Activated CD8-positive, alpha-beta T cell treated with anti-CD3 and anti-CD28 coated beads, Interleukin-2, amount 10 ng/mL, durations not matched to agents 7 days and 5 days (primary cell): ENCODE results near the gene ALK. TPM values are rescaled to one million over a fixed set of nuclear protein-coding genes. Genes with fewer than 3 reads are reported as not detected.

Source experiments
- ATAC-seq: fragments of 150-1000 bp; cut with Tn5 transposase; one replicate; pipeline ENCODE4 v1.10.0; 2021; ENCODE audit warnings: moderate library complexity
- CTCF ChIA-PET: fragments of 350-600 bp; sonication (Branson Sonifier 250); formaldehyde crosslinking; loops from one replicate; lab custom pipeline; 2021; ENCODE audit warnings: antibody characterized with exemption; lab: Charles Lee
- POLR2A ChIA-PET: fragments of 350-600 bp; sonication (Branson Sonifier 250); formaldehyde crosslinking; loops from one replicate; lab custom pipeline; 2021; ENCODE audit warnings: antibody characterized with exemption; lab: Charles Lee
- DNase-seq: peaks from one replicate; pipeline ENCODE4 v3.0.0-alpha.2; 2020
- H3K27ac Mint-ChIP-seq: one replicate; pipeline ENCODE4 v1.8.0; 2021; ENCODE audit warnings: mild to moderate bottlenecking, mixed read lengths
- H3K27me3 Mint-ChIP-seq: one replicate; pipeline ENCODE4 v1.8.0; 2021; ENCODE audit warnings: low read depth, mixed read lengths
- H3K36me3 Mint-ChIP-seq: one replicate; pipeline ENCODE4 v1.8.0; 2021; ENCODE audit warnings: low read depth, mixed read lengths
- H3K4me1 Mint-ChIP-seq: one replicate; pipeline ENCODE4 v1.8.0; 2021; ENCODE audit warnings: low read depth, mixed read lengths
- H3K4me3 Mint-ChIP-seq: one replicate; pipeline ENCODE4 v1.8.0; 2021; ENCODE audit warnings: mild to moderate bottlenecking, mixed read lengths
- H3K9me3 Mint-ChIP-seq: one replicate; pipeline ENCODE4 v1.8.0; 2022; ENCODE audit warnings: mixed read lengths; ENCODE audit not compliant: insufficient read depth
- total RNA-seq, 2 experiments: library from RNA; stranded (reverse); gene quantifications; one replicate each; pipeline ENCODE4 v1.2.3, GENCODE V29; 2021

Gene ALK
- total RNA-seq, 2 experiments from 2014 or later: not detected

DNA sequence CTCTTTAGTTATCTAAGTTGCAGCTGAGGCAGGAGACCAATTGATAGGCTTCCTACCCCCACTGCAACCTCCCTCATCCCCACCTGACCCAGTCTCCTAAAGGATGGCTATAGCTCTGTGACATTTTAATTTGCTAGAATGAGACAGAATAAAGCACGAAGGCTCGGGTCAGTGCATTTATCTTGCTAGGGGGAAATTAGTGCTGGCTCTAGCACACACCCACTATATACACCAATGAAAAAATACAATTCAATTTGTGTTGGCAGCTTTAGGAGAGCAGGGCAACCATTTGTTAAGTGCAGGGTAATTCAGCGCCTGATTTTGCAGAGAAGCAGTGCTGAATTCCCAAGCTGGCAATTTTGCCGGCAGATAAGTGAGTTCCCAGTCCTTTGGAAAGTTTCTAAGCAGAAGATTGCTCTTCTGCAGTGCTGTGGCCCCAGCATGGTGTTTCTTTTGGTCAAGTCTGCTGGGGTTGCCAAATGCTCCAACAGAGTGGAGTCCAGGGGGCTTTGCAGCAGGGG lies 346.0 kb downstream of the ALK start:
- Mint-ChIP-seq H3K27me3 (no peaks in the 10 kb centered on the region), H3K36me3 (no peaks in the 10 kb centered on the region), H3K4me1 (no peaks in the 10 kb centered on the region), H3K4me3 (no peak overlapping the region), H3K27ac (no peak overlapping the region), H3K9me3 (no peaks in the 10 kb centered on the region)
- ChIA-PET POLR2A (no interaction called here), CTCF (no interaction called here)
- no peak for ATAC-seq
- no peak for DNase-seq

DNA sequence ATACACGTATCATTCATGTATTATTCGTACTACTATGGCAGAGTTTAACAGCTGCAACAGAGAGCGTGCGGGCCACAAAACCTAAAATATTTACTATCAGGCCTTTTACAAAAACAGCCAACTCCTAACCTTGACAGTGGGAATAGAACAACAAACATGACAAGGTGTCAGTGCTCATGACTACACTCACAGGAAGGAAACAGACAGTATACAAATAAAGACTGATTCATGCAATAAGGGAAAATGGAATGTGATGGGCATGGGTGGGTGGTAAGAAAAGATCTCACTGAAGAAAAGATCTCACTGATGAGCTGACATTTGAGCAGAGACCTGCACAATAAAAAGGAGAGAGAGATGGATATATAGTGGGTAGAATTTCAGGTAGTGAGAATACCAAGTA lies 347.8 kb downstream of the ALK start:
- Mint-ChIP-seq H3K9me3 (no peaks in the 10 kb centered on the region), H3K36me3 (no peaks in the 10 kb centered on the region), H3K27ac (no peak overlapping the region), H3K4me1 (no peaks in the 10 kb centered on the region), H3K27me3 (peaks cover 2% of the 10 kb centered on the region), H3K4me3 (no peak overlapping the region)
- ATAC-seq (no peak), DNase-seq (no peak)
- POLR2A ChIA-PET: no interaction called here
- CTCF ChIA-PET: no interaction called here

DNA sequence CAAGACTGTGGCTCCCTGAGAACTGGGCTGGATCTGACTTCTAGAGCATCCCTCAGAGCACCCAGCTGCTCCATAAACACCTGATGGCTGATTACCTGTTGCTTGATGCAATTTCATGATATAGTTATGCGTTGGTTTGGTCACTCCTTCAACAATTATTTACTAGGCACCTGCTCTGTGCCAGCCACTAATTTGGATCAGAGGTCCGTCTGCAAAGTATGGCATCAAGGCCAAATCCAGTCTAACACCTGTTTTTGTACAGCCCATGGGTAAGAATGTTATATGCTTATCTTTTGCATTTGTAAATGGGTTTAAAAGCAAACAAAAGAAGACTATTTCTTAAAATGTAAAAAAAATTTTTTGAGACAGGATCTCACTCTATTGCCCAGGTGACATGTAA lies 348.2 kb downstream of the ALK start:
- H3K36me3 Mint-ChIP-seq: no peaks in the 10 kb centered on the region
- H3K4me3 Mint-ChIP-seq: no peak overlapping the region
- ChIA-PET CTCF (no interaction called here), POLR2A (no interaction called here)
- DNase-seq: no peak
- H3K27me3 Mint-ChIP-seq: peaks cover 2% of the 10 kb centered on the region
- no peaks in the 10 kb centered on the region for H3K4me1 Mint-ChIP-seq
- ATAC-seq: no peak
- H3K9me3 Mint-ChIP-seq: no peaks in the 10 kb centered on the region
- no peak overlapping the region for H3K27ac Mint-ChIP-seq

DNA sequence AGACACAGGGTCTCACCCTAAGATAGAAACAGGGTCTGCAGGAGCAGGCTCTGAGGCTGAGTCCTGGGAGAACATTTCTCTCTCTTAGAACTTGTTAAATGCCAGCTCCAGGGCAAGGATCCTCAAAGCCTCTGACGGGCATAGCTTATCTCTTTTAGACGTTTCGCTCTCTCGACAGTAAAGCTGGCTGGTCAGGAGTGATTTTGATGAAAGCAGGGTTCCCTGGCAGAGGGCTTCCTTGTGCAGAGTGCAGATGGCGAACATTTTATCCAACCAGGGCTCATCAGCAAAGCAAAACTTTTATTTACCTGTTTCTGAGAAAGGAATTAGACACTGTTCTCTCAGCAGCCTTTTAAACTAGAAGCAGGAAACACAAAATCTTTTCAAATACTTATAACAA lies 350.8 kb downstream of the ALK start:
- no peaks in the 10 kb centered on the region for H3K9me3 Mint-ChIP-seq
- ChIA-PET CTCF (no interaction called here), POLR2A (no interaction called here)
- H3K36me3 Mint-ChIP-seq: no peaks in the 10 kb centered on the region
- H3K4me1 Mint-ChIP-seq: no peaks in the 10 kb centered on the region
- H3K27ac Mint-ChIP-seq: no peak overlapping the region
- no peak overlapping the region for H3K4me3 Mint-ChIP-seq
- ATAC-seq (no peak), DNase-seq (no peak)
- H3K27me3 Mint-ChIP-seq: peaks cover 2% of the 10 kb centered on the region

DNA sequence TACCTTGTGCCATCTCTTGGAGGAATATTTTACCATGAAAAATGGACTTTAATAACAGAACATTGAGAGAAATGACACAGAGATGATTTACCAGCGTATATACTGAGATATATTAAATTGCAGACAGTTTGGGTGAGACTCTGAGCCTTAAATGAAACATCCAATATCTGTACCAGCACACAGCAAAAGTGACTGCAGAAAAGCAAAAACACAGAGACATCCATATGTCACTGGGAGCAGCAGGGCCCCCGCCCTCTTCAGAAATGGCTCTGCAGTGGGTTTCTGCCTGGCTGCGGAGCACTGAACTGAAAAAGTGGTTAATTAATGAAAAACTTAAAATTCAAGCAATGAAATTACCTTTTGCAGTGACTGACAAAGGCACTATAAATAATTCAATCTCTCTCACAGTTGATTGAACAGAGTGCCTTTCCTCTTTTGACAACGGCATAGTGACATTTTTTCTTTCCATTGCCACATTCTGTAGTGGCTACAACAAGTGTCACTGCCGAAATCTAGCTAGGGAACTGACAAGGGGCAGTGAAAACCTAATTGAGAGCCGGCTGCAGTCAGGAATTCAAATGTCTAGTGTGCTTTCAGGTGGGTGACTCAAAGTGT lies 353.4 kb downstream of the ALK start:
- ATAC-seq (no peak), DNase-seq (no peak)
- Mint-ChIP-seq H3K9me3 (no peaks in the 10 kb centered on the region), H3K27ac (no peak overlapping the region), H3K4me3 (no peak overlapping the region), H3K4me1 (no peaks in the 10 kb centered on the region), H3K27me3 (peaks cover 2% of the 10 kb centered on the region), H3K36me3 (no peaks in the 10 kb centered on the region)
- CTCF ChIA-PET: no interaction called here
- POLR2A ChIA-PET: no interaction called here

DNA sequence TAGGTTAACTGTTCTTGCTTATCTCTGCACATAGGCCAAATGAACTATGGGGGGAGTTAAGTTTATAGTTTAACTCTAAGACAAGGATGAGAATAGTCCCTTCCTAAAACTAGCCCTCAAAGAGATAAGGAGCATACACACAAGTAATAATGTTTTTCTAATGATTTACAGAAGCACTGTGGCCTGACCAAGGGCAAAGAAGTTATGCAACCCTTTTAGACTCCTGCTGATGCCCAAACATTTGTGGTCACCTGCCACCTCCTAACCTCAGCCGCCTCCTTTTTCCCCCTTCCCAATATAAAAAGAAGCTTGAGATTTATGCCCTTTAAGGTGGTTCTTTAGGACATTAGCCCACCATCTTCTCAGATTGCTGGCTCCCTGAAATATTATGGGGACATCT lies 357.7 kb downstream of the ALK start:
- Mint-ChIP-seq H3K4me3 (no peak overlapping the region), H3K27me3 (peaks cover 2% of the 10 kb centered on the region), H3K9me3 (no peaks in the 10 kb centered on the region), H3K36me3 (no peaks in the 10 kb centered on the region), H3K27ac (no peak overlapping the region), H3K4me1 (no peaks in the 10 kb centered on the region)
- no peak for DNase-seq
- ChIA-PET CTCF (no interaction called here), POLR2A (no interaction called here)
- ATAC-seq: no peak

DNA sequence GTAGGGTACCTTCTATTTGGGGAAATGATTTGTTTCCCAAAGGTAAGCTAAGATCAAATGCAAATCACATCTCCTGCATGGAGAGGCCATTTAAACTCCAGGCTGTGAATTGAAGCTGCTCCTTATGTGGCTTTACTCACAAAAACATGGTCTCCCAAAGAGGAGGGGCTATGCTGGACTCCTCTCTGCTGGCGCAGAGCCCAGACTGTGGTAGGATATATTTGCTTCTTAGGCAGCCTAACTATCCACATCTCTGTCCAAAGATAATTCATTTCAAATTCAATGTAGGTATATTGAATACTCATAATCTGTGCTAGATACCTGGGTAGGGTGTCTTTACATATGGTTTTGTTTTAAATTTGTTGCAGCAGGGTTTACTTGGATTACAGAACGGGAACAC lies 358.5 kb downstream of the ALK start:
- H3K27me3 Mint-ChIP-seq: peaks cover 2% of the 10 kb centered on the region
- H3K4me1 Mint-ChIP-seq: no peaks in the 10 kb centered on the region
- H3K9me3 Mint-ChIP-seq: no peaks in the 10 kb centered on the region
- ATAC-seq: no peak
- no peak overlapping the region for H3K4me3 Mint-ChIP-seq
- H3K27ac Mint-ChIP-seq: no peak overlapping the region
- ChIA-PET CTCF (no interaction called here), POLR2A (no interaction called here)
- no peak for DNase-seq
- H3K36me3 Mint-ChIP-seq: no peaks in the 10 kb centered on the region

DNA sequence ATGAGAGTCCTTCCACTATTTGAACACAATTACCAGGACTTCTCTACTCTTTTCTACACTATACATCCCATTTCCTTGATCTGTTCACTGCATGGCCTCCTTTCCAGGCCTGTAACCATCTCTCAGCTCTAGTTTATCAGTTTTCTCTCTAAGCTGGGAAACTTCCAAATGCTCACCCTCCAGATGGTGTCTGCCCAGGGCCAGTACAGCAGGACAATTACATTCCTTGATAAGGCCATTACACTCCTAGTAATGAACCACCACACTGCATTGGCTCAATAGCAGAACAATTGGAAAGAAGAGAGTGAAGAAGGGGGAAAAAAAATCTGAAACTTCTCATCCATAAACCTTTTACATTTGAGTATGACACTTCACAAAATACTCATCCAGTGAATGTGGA lies 359.1 kb downstream of the ALK start:
- no peak for DNase-seq
- Mint-ChIP-seq H3K27ac (no peak overlapping the region), H3K9me3 (no peaks in the 10 kb centered on the region), H3K4me3 (no peak overlapping the region), H3K36me3 (no peaks in the 10 kb centered on the region), H3K27me3 (peaks cover 2% of the 10 kb centered on the region), H3K4me1 (no peaks in the 10 kb centered on the region)
- ATAC-seq: no peak
- CTCF ChIA-PET: no interaction called here
- POLR2A ChIA-PET: no interaction called here

DNA sequence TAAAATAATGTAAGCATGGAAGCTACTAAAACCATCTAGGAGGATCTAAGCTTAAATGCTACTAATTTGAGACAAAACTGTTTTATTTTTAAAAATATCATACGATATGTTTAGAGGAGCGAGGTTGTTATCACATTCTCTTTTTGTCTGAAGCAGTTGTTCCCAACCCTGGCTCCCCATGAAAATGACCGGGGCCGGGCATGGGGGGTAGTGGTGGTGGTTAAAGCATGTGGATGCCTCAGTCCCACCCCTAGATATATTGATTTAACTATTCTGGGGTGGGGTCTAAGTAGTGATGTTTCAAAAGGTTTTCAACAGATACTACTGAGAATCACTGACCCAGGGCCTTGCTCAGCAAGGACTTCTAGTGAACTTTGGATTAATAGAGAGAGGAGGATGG lies 359.8 kb downstream of the ALK start:
- H3K36me3 Mint-ChIP-seq: no peaks in the 10 kb centered on the region
- no peak overlapping the region for H3K27ac Mint-ChIP-seq
- no peaks in the 10 kb centered on the region for H3K9me3 Mint-ChIP-seq
- POLR2A ChIA-PET: no interaction called here
- peaks cover 4% of the 10 kb centered on the region for H3K27me3 Mint-ChIP-seq
- H3K4me3 Mint-ChIP-seq: no peak overlapping the region
- H3K4me1 Mint-ChIP-seq: no peaks in the 10 kb centered on the region
- DNase-seq (no peak), ATAC-seq (no peak)
- CTCF ChIA-PET: no interaction called here

DNA sequence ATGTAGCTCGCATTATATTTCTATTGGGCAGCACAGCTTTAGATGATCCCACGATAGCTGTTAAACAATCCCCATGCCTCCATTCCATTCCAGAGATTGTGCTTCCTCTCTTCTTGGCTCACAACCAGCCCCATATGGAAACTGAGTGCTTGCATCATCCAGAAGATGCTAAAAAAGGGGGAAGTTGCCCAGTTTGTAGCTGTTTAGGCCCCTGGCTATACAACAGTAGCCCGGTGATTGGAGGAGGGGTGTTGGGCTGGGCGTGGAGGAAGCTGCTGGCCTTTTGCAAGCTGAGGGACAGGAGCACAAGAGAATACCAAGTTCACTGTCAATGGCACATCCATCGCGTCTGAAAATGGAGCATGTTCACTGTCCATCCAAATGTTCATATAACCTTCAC lies 360.2 kb downstream of the ALK start:
- ATAC-seq: no peak
- CTCF ChIA-PET: no interaction called here

DNA sequence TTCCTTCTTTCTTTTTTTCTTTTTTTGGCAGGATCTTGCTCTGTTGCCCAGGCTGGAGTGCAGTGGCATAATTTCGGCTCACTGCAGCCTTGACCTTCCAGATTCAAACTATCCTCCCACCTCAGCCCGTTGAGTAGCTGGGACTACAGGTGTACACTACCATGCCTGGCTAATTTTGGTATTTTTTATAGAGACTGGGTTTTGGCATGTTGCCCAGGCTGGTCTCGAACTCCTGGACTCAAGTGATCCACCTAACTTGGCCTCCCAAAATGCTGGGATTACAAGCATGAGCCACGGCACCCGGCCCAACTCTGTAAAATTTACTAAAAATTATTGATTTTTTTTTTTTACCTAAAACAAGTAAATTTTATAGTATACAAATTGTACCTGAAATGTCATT lies 360.8 kb downstream of the ALK start:
- CTCF ChIA-PET: no interaction called here
- H3K4me1 Mint-ChIP-seq: no peaks in the 10 kb centered on the region
- no peaks in the 10 kb centered on the region for H3K9me3 Mint-ChIP-seq
- H3K27ac Mint-ChIP-seq: no peak overlapping the region
- ATAC-seq (no peak), DNase-seq (no peak)
- H3K36me3 Mint-ChIP-seq: no peaks in the 10 kb centered on the region
- peaks cover 4% of the 10 kb centered on the region for H3K27me3 Mint-ChIP-seq
- H3K4me3 Mint-ChIP-seq: no peak overlapping the region
- POLR2A ChIA-PET: no interaction called here

More for the DNA sequence above, 360.2 kb downstream of the ALK start:
- POLR2A ChIA-PET: no interaction called here
- Mint-ChIP-seq H3K36me3 (no peaks in the 10 kb centered on the region), H3K9me3 (no peaks in the 10 kb centered on the region), H3K27ac (no peak overlapping the region), H3K27me3 (peaks cover 4% of the 10 kb centered on the region), H3K4me3 (no peak overlapping the region), H3K4me1 (no peaks in the 10 kb centered on the region)
- DNase-seq: no peak

DNA sequence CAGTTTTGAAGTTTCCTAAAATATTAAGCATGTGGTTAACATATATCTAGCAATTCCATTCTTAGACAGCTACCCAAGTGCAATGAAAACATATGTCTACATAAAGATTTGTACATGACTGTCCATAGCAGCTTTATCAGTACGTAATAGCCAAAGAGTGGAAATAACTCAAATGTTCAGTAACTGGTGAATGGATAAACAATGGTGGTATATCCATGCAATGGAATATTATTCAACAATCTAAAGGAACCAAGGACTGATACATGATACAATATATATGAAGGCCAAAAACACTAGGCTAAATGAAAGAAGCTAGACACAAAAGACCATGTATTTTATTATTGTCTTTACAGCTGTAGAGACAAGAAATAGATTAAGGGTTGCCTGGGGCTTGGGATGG lies 361.4 kb downstream of the ALK start:
- Mint-ChIP-seq H3K27me3 (peaks cover 4% of the 10 kb centered on the region), H3K4me1 (no peaks in the 10 kb centered on the region), H3K9me3 (no peaks in the 10 kb centered on the region), H3K4me3 (no peak overlapping the region), H3K36me3 (no peaks in the 10 kb centered on the region), H3K27ac (no peak overlapping the region)
- ChIA-PET POLR2A (no interaction called here), CTCF (no interaction called here)
- DNase-seq (no peak), ATAC-seq (no peak)

DNA sequence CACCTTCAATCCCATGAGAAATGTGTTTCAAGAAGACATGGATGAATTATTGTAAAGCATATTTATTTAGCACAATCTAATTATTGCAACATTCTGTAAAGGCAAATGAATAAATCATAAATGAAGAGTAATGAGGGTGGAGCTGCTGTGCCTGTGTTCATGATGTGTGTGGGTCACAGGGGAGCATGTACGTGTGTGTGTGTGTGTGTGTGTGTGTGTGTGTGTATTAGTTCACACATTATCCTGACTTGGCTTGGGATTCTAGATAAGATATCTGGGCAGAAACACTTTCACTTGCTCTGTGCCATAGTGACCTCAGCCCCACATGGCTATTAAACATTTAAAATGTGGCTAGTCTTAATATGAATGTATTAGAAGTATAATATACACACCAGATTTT lies 361.8 kb downstream of the ALK start:
- H3K9me3 Mint-ChIP-seq: no peaks in the 10 kb centered on the region
- DNase-seq: no peak
- H3K4me1 Mint-ChIP-seq: no peaks in the 10 kb centered on the region
- ChIA-PET POLR2A (no interaction called here), CTCF (no interaction called here)
- H3K4me3 Mint-ChIP-seq: no peak overlapping the region
- ATAC-seq: no peak
- H3K27me3 Mint-ChIP-seq: peaks cover 5% of the 10 kb centered on the region
- H3K27ac Mint-ChIP-seq: no peak overlapping the region
- H3K36me3 Mint-ChIP-seq: no peaks in the 10 kb centered on the region
